OCI-LY3 (cell line): ENCODE data around the gene EEA1.
A peak's percentile ranks its signal among the peaks of the same experiment; 100 is the strongest.

ENCODE experiments used
- H2AFZ ChIP-seq: fragments of 200-600, 300-600 bp; shearing (Covaris generic); 2 replicates; pipeline ENCODE4 v1.6.0; 2014; ENCODE audit warnings: antibody characterized with exemption, low read depth, low read length
- H3K27ac ChIP-seq: fragments of 200-600, 300-600 bp; sonication (generic); 2 replicates; pipeline ENCODE4 v1.5.1; 2014; ENCODE audit warnings: mild to moderate bottlenecking, low read length, moderate library complexity, mixed read lengths
- H3K27me3 ChIP-seq: fragments of 200-600, 300-600 bp; sonication (generic); 2 replicates; pipeline ENCODE4 v1.6.1; 2014; ENCODE audit warnings: low read depth, low read length, mixed read lengths
- H3K36me3 ChIP-seq: fragments of 200-600, 300-600 bp; sonication (generic); replicated peaks from 2 replicates; pipeline ENCODE3; 2014; ENCODE audit warnings: low read depth, low read length, mixed read lengths
- H3K4me1 ChIP-seq: fragments of 300-600, 200-600 bp; sonication (generic); 2 replicates; pipeline ENCODE4 v1.6.1; 2014; ENCODE audit warnings: low read length, mixed read lengths
- H3K4me2 ChIP-seq: fragments of 200-600, 300-600 bp; sonication (generic); 2 replicates; pipeline ENCODE4 v1.6.1; 2014; ENCODE audit warnings: low read length, mixed read lengths
- H3K4me3 ChIP-seq: fragments of 300-600, 200-600 bp; sonication (generic); 2 replicates; pipeline ENCODE4 v1.5.1; 2014; ENCODE audit warnings: antibody characterized with exemption, mild to moderate bottlenecking, low read length, moderate library complexity
- H3K79me2 ChIP-seq: fragments of 300-600, 200-600 bp; shearing (Covaris generic); 2 replicates; pipeline ENCODE4 v1.6.1; 2014; ENCODE audit warnings: mild to moderate bottlenecking, low read length, mixed read lengths
- H3K9ac ChIP-seq: fragments of 300-600, 200-600 bp; shearing (Covaris generic); 2 replicates; pipeline ENCODE4 v1.6.0; 2014; ENCODE audit warnings: mild to moderate bottlenecking, low read length, moderate library complexity
- H3K9me3 ChIP-seq: fragments of 200-600, 300-600 bp; shearing (Covaris generic); 2 replicates; pipeline ENCODE4 v1.6.1; 2014; ENCODE audit warnings: low read length, mixed read lengths; ENCODE audit not compliant: insufficient read depth
- H4K20me1 ChIP-seq: fragments of 200-600, 300-600 bp; sonication (generic); 2 replicates; pipeline ENCODE4 v1.6.1; 2016; ENCODE audit warnings: low read length, mixed read lengths; ENCODE audit not compliant: insufficient read depth
- CTCF ChIP-seq: fragments of 200-600, 300-600 bp; sonication (generic); IDR thresholded peaks from 2 replicates; pipeline ENCODE4 v1.5.1; 2014; ENCODE audit warnings: antibody characterized with exemption, low read length, low read depth
- EZH2phosphoT487 ChIP-seq: fragments of 200-600 bp; shearing (Covaris generic); IDR thresholded peaks from 2 replicates; pipeline ENCODE4 v1.6.1; 2018; ENCODE audit warnings: antibody characterized with exemption, mixed run types, low read depth

EEA1 gene

GRCh38 chr12:92928421-92928961 is 604 bp downstream of the EEA1 start:
- Histone ChIP-seq H3K4me3 (peak overlapping the region; percentile 82), H3K27ac (peak overlapping the region; percentile 75), H3K4me1 (peaks cover 27% of the 10 kb centered on the region), H3K27me3 (no peaks in the 10 kb centered on the region), H3K36me3 (no peaks in the 10 kb centered on the region), H3K9ac (peak overlapping the region; percentile 82), H4K20me1 (peaks cover 16% of the 10 kb centered on the region), H3K9me3 (no peaks in the 10 kb centered on the region), H3K79me2 (peaks cover 48% of the 10 kb centered on the region), H3K4me2 (peak overlapping the region; percentile 86), H2AFZ (no peak overlapping the region)
- TF ChIP-seq EZH2phosphoT487 (no peak), CTCF (no peak)

GRCh38 chr12:92927436-92928281 is 1.4 kb downstream of the EEA1 start:
- H3K4me1 ChIP-seq, result peaks cover 27% of the 10 kb centered on the region
- no peaks in the 10 kb centered on the region for H3K9me3 ChIP-seq
- H3K9ac ChIP-seq, result peak overlapping the region; percentile 82
- H3K4me3 ChIP-seq, result peak overlapping the region; percentile 82
- H3K27ac ChIP-seq, result no peak overlapping the region
- H3K4me2 ChIP-seq, result peak overlapping the region; percentile 86
- H4K20me1 ChIP-seq, result peaks cover 16% of the 10 kb centered on the region
- H2AFZ ChIP-seq, result no peak overlapping the region
- no peaks in the 10 kb centered on the region for H3K27me3 ChIP-seq
- no peak for TF ChIP-seq CTCF
- no peak for TF ChIP-seq EZH2phosphoT487
- no peaks in the 10 kb centered on the region for H3K36me3 ChIP-seq
- peaks cover 52% of the 10 kb centered on the region for H3K79me2 ChIP-seq

GRCh38 chr12:92927055-92927435 is 2.0 kb downstream of the EEA1 start:
- Histone ChIP-seq H3K36me3 (peaks cover 3% of the 10 kb centered on the region), H3K9ac (no peak overlapping the region), H3K4me3 (peak overlapping the region; percentile 82), H4K20me1 (peaks cover 21% of the 10 kb centered on the region), H3K79me2 (peaks cover 58% of the 10 kb centered on the region), H3K27me3 (no peaks in the 10 kb centered on the region), H3K9me3 (no peaks in the 10 kb centered on the region), H3K4me1 (peaks cover 32% of the 10 kb centered on the region), H2AFZ (no peak overlapping the region), H3K27ac (no peak overlapping the region), H3K4me2 (peak overlapping the region; percentile 86)
- TF ChIP-seq CTCF, result peak; percentile 26; the same call in 1 of the 2 replicates
- no peak for TF ChIP-seq EZH2phosphoT487

- peaks cover 23% of the 10 kb centered on the region for H4K20me1 ChIP-seq
- H3K27ac ChIP-seq, result no peak overlapping the region
- no peak overlapping the region for H3K9ac ChIP-seq
- peak overlapping the region; percentile 86 for H3K4me2 ChIP-seq
- H3K79me2 ChIP-seq, result peaks cover 60% of the 10 kb centered on the region
- TF ChIP-seq CTCF, result no peak
- H2AFZ ChIP-seq, result no peak overlapping the region
- H3K36me3 ChIP-seq, result peaks cover 3% of the 10 kb centered on the region
- no peaks in the 10 kb centered on the region for H3K9me3 ChIP-seq
- peaks cover 37% of the 10 kb centered on the region for H3K4me1 ChIP-seq
- no peaks in the 10 kb centered on the region for H3K27me3 ChIP-seq
- H3K4me3 ChIP-seq, result peak overlapping the region; percentile 82
Measured at GRCh38 chr12:92926549-92926948, 2.5 kb downstream of the EEA1 start.
